Measurements from ENCODE around the gene EVI5. TPM values are rescaled to one million over a fixed set of nuclear protein-coding genes. Genes with fewer than 3 reads are reported as not detected.
"Not testable (repeated sequence)": the region's sequence is repeated elsewhere in the genome, so short reads cannot be mapped to it uniquely, and the experiment has no call there.

EVI5 gene
- total and polyA plus RNA-seq, 2 donors (not counting 1 experiment from before 2014, with no cell fraction given), result 1.5 to 36.3 TPM

DNA sequence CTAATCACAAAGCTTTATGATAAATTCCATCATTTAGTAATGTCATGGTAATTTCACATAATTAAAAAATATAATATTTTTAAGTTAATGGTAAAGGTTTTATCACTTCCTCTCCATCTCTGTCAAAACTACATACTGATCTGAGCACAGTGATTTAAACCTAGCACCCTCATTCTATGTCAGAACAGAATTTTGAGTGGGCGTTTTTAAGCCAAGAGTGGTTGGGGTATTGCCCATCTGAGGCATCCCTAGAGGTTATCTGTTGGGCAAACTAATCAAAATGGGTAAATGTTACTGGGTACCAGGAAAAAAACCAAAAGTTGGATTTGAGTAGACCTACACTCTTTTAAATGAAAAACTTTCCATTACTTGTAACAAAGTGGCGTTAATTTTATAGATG, 197.5 kb downstream of the EVI5 start:
- H3K79me2 ChIP-seq (ENCODE audit: control insufficient read depth, insufficient read depth, low read length), result no peaks in the 10 kb centered on the region
- CTCF ChIA-PET, result no interaction called here
- no peaks in the 10 kb centered on the region for H3K27me3 ChIP-seq (replicated peaks in 1 of 4; ENCODE audit: control extremely low read depth in 1 of 4, control insufficient read depth in 3 of 4, insufficient read depth in 4 of 4, low read length in 3 of 4)
- Mint-ChIP-seq H3K4me3 (no peak overlapping the region), H3K27me3 (no peaks in the 10 kb centered on the region), H3K27ac (no peak overlapping the region), H3K9me3 (ENCODE audit: insufficient read depth) (no peaks in the 10 kb centered on the region), H3K4me1 (no peaks in the 10 kb centered on the region)
- H3K36me3 ChIP-seq (replicated peaks in 1 of 2; ENCODE audit: control extremely low read depth in 1 of 2, control insufficient read depth in 1 of 2, extremely low read depth in 1 of 2, insufficient read depth in 2 of 2, low read length in 1 of 2), result no peaks in the 10 kb centered on the region
- H3K4me1 ChIP-seq (ENCODE audit: control insufficient read depth in 2 of 2, insufficient read depth in 2 of 2, low read length in 2 of 2), result no peaks in the 10 kb centered on the region
- H4K20me1 ChIP-seq (ENCODE audit: control insufficient read depth, insufficient read depth, low read length, poor library complexity, severe bottlenecking), result no peaks in the 10 kb centered on the region
- H3K4me2 ChIP-seq (replicated peaks; ENCODE audit: low read depth, low read length, poor library complexity, severe bottlenecking), result no peak overlapping the region
- no peak overlapping the region for H2AFZ ChIP-seq (ENCODE audit: insufficient read depth, low read depth, low read length, poor library complexity, severe bottlenecking)
- no CpG with 5 or more reads among the region's 2 CpGs for WGBS (ENCODE audit: insufficient coverage)
- intact Hi-C loops (cut with micrococcal nuclease), result no loop called here
- ATAC-seq (ENCODE audit: low read depth) (no peak), DNase-seq (no peak)
- H3K4me3 ChIP-seq (ENCODE audit: control extremely low read depth in 1 of 5, extremely low read depth in 1 of 5, insufficient read depth in 1 of 5, low read depth in 2 of 5, low read length in 4 of 5), result no peak overlapping the region
- H3K27ac ChIP-seq (ENCODE audit: low read length in 2 of 2), result no peak overlapping the region
- H3K9me3 ChIP-seq (ENCODE audit: control extremely low read depth in 1 of 3, control insufficient read depth in 2 of 3, insufficient read depth in 1 of 3, low read length in 2 of 3), result peaks cover 0 to 10% (median 0%) of the 10 kb centered on the region in 3 donors
- POLR2A ChIA-PET, result no interaction called here
- H3K9ac ChIP-seq (ENCODE audit: low read length), result no peak overlapping the region
- TF ChIP-seq, protein P1, sequence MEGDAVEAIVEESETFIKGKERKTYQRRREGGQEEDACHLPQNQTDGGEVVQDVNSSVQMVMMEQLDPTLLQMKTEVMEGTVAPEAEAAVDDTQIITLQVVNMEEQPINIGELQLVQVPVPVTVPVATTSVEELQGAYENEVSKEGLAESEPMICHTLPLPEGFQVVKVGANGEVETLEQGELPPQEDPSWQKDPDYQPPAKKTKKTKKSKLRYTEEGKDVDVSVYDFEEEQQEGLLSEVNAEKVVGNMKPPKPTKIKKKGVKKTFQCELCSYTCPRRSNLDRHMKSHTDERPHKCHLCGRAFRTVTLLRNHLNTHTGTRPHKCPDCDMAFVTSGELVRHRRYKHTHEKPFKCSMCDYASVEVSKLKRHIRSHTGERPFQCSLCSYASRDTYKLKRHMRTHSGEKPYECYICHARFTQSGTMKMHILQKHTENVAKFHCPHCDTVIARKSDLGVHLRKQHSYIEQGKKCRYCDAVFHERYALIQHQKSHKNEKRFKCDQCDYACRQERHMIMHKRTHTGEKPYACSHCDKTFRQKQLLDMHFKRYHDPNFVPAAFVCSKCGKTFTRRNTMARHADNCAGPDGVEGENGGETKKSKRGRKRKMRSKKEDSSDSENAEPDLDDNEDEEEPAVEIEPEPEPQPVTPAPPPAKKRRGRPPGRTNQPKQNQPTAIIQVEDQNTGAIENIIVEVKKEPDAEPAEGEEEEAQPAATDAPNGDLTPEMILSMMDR (IDR thresholded peaks at IDR 0.05), result no peak
- no peak for TF ChIP-seq EZH2 (IDR thresholded peaks at IDR 0.05; ENCODE audit: borderline replicate concordance, insufficient read depth, low read depth, low read length, poor library complexity, severe bottlenecking)

DNA sequence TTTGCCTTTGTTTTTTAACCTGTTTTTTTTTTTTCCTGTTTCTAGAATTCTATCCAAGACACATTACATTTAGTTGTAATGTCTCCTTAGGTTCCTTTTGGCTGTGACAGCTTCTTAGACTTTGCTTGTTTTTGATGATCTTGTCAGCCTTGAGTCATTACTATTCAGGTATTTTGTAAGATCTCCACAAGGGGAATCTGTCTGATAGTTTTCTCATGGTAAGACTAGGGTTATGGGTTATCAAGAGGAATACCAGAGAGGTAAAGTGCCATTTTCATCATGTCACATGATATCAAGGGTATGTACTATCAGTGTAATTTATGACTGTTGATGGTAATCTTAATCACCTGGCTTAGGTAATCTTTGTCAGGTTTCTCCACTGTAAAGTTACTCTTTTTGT, 199.1 kb downstream of the EVI5 start:
- no peak overlapping the region for H3K27ac Mint-ChIP-seq
- Histone ChIP-seq H2AFZ (ENCODE audit: insufficient read depth, low read depth, low read length, poor library complexity, severe bottlenecking) (no peak overlapping the region), H3K27me3 (replicated peaks in 1 of 4; ENCODE audit: control extremely low read depth in 1 of 4, control insufficient read depth in 3 of 4, insufficient read depth in 4 of 4, low read length in 3 of 4) (no peaks in the 10 kb centered on the region), H3K79me2 (ENCODE audit: control insufficient read depth, insufficient read depth, low read length) (no peaks in the 10 kb centered on the region), H3K4me1 (ENCODE audit: control insufficient read depth in 2 of 2, insufficient read depth in 2 of 2, low read length in 2 of 2) (no peaks in the 10 kb centered on the region), H4K20me1 (ENCODE audit: control insufficient read depth, insufficient read depth, low read length, poor library complexity, severe bottlenecking) (no peaks in the 10 kb centered on the region), H3K9ac (ENCODE audit: low read length) (no peak overlapping the region), H3K27ac (ENCODE audit: low read length in 2 of 2) (no peak overlapping the region), H3K4me2 (replicated peaks; ENCODE audit: low read depth, low read length, poor library complexity, severe bottlenecking) (no peak overlapping the region), H3K9me3 (ENCODE audit: control extremely low read depth in 1 of 3, control insufficient read depth in 2 of 3, insufficient read depth in 1 of 3, low read length in 2 of 3) (peaks cover 0 to 10% (median 0%) of the 10 kb centered on the region in 3 donors), H3K36me3 (replicated peaks in 1 of 2; ENCODE audit: control extremely low read depth in 1 of 2, control insufficient read depth in 1 of 2, extremely low read depth in 1 of 2, insufficient read depth in 2 of 2, low read length in 1 of 2) (no peaks in the 10 kb centered on the region), H3K4me3 (ENCODE audit: control extremely low read depth in 1 of 5, extremely low read depth in 1 of 5, insufficient read depth in 1 of 5, low read depth in 2 of 5, low read length in 4 of 5) (no peak overlapping the region)
- ChIA-PET CTCF (no interaction called here), POLR2A (no interaction called here)
- intact Hi-C loops (cut with micrococcal nuclease), result no loop called here
- no peaks in the 10 kb centered on the region for H3K27me3 Mint-ChIP-seq
- H3K9me3 Mint-ChIP-seq (ENCODE audit: insufficient read depth), result no peaks in the 10 kb centered on the region
- no peak overlapping the region for H3K4me3 Mint-ChIP-seq
- DNase-seq (no peak), ATAC-seq (ENCODE audit: low read depth) (no peak)
- no peaks in the 10 kb centered on the region for H3K4me1 Mint-ChIP-seq
- TF ChIP-seq EZH2 (IDR thresholded peaks at IDR 0.05; ENCODE audit: borderline replicate concordance, insufficient read depth, low read depth, low read length, poor library complexity, severe bottlenecking), result no peak
- TF ChIP-seq, protein P1 (IDR thresholded peaks at IDR 0.05), result no peak

DNA sequence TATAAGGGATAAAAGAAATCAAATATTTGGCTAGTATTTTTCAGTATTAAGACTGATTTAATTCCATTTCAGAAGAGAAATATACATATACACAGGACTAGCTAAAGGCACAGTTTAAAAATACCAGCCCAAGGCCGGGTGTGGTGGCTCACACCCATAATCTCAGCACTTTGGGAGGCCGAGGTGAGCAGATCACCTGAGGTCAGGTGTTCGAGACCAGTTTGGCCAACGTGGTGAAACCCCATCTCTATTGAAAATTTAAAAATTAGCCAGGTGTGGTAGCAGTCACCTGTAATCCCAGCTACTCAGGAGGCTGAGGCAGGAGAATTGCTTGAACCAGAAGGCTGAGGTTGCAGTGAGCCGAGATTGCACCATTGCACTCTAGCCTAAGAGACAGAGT, 200.1 kb downstream of the EVI5 start:
- H3K36me3 ChIP-seq (replicated peaks in 1 of 2; ENCODE audit: control extremely low read depth in 1 of 2, control insufficient read depth in 1 of 2, extremely low read depth in 1 of 2, insufficient read depth in 2 of 2, low read length in 1 of 2); H3K27ac Mint-ChIP-seq; H3K4me3 ChIP-seq (ENCODE audit: control extremely low read depth in 1 of 5, extremely low read depth in 1 of 5, insufficient read depth in 1 of 5, low read depth in 2 of 5, low read length in 4 of 5); H4K20me1 ChIP-seq (ENCODE audit: control insufficient read depth, insufficient read depth, low read length, poor library complexity, severe bottlenecking); H3K9me3 Mint-ChIP-seq (ENCODE audit: insufficient read depth); H3K4me1 ChIP-seq (ENCODE audit: control insufficient read depth in 2 of 2, insufficient read depth in 2 of 2, low read length in 2 of 2); intact Hi-C loops (cut with micrococcal nuclease); H3K4me2 ChIP-seq (replicated peaks; ENCODE audit: low read depth, low read length, poor library complexity, severe bottlenecking); H2AFZ ChIP-seq (ENCODE audit: insufficient read depth, low read depth, low read length, poor library complexity, severe bottlenecking); DNase-seq; H3K4me3 Mint-ChIP-seq; CTCF ChIA-PET; H3K4me1 Mint-ChIP-seq; ATAC-seq (ENCODE audit: low read depth); H3K9me3 ChIP-seq (ENCODE audit: control extremely low read depth in 1 of 3, control insufficient read depth in 2 of 3, insufficient read depth in 1 of 3, low read length in 2 of 3); H3K27me3 ChIP-seq (replicated peaks in 1 of 4; ENCODE audit: control extremely low read depth in 1 of 4, control insufficient read depth in 3 of 4, insufficient read depth in 4 of 4, low read length in 3 of 4); H3K79me2 ChIP-seq (ENCODE audit: control insufficient read depth, insufficient read depth, low read length); H3K27ac ChIP-seq (ENCODE audit: low read length in 2 of 2); H3K27me3 Mint-ChIP-seq; H3K9ac ChIP-seq (ENCODE audit: low read length): not testable (repeated sequence)
- 92% methylated on average over 5 of the region's 5 CpGs for WGBS (ENCODE audit: insufficient coverage)
- POLR2A ChIA-PET, result interaction anchor here (0.6 kb wide), 1 partner anchor 488 kb away, joined by 3 read pairs; no protein-coding TSS in a partner anchor

Data from B cell (primary cell).